NCI-H82 treated with DMSO at 0.1 percent for 48 hours (cell line): ENCODE data around the gene F7.

Experiments
- DNase-seq: peaks from one replicate; lab custom pipeline; 2025; ENCODE audit not compliant: unreplicated experiment; lab: John Stamatoyannopoulos, UW

Gene F7

GRCh38 chr13:113167575-113167974 lies 62.0 kb downstream of the F7 start:
- no peak for DNase-seq

GRCh38 chr13:113168211-113168610 lies 62.6 kb downstream of the F7 start:
- DNase-seq = no peak

- DNase-seq = no peak
Observed at GRCh38 chr13:113169277-113170272, 64.0 kb downstream of the F7 start.
